Measurements from ENCODE around the gene TMEM150B. TPM values are rescaled to one million over a fixed set of nuclear protein-coding genes. Genes with fewer than 3 reads are reported as not detected.

Gene TMEM150B
- total RNA-seq, 1 donor: under 0.01 TPM

DNA sequence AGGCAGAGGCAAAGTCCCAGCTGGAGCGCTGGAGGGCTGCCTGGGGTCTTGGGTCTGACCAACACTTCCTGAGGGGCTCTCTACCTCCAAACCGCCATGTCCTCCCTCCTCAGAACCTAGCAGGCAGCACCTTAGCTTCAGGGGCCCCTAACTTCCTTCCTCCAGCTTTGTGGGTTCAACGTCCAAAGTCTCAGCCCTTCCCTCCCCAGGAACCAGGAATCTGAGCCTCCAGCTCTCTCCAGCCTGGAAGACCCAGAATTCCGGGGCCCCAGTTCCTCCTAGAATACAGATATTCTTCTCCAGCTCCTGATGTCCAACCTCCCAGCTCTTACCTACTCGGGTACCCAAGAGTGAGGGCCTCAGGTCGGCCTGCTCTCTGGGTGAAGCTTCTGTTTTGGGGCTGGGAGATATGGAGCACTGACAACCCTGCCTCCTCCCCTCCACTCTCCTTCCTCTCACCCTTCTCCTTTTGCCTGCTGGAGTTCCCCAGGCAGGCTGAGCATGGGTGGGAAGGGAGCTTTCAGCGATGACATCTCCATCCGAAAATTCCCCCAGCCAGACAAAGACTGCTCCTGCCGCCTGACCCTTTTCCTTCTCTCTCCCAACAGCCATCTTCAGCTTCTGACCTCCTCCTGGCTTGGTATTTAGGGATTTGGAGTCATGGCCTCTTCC lies 3.5 kb downstream of the TMEM150B start:
- H2AFZ ChIP-seq (ENCODE audit: low read length): no peak overlapping the region

DNA sequence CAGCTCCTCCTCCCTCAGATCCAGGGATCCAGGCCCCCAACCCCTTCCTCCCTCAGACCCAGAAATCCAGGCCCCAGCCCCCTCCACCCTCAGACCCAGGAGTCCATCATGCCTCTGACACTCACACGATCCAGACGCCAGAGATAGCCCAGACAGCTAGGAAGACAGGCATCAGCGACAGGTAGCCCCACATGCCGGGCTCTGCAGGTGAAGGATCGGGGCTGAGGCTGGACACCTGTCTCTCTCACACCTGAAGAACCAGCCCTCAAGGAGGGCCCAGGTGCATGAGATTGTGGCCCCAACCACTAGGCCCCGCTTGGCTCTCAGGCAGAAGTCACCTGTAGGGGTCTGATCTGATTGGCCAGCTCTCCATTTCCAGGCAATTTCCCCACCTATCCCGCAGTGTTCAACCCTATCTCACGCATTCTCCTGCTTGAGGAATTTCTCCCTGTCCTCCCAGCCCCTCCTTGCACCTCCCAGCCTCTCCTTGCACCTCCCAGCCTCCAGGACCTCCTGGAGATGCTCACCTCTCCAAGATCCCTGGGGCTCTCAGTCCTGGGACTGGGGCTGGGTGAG lies 4.2 kb downstream of the TMEM150B start:
- Histone ChIP-seq H3K79me2 (ENCODE audit: insufficient read depth, low read length) (no peaks in the 10 kb centered on the region), H2AFZ (ENCODE audit: low read length) (no peak overlapping the region), H3K27me3 (ENCODE audit: insufficient read depth, low read length) (no peaks in the 10 kb centered on the region), H3K4me1 (ENCODE audit: insufficient read depth, low read length) (no peaks in the 10 kb centered on the region), H3K36me3 (ENCODE audit: insufficient read depth, low read length) (no peaks in the 10 kb centered on the region), H3K4me3 (ENCODE audit: insufficient read depth, low read length) (no peak overlapping the region), H3K9me3 (ENCODE audit: low read depth, low read length) (no peaks in the 10 kb centered on the region), H3K27ac (ENCODE audit: low read depth, low read length) (no peak overlapping the region), H4K20me1 (ENCODE audit: insufficient read depth, low read length) (no peaks in the 10 kb centered on the region), H3K4me2 (ENCODE audit: insufficient read depth, low read length) (no peak overlapping the region)
- peak; percentile 68 for DNase-seq (ENCODE audit: insufficient read length, low spot score, missing footprints)
- TF ChIP-seq, protein P1, sequence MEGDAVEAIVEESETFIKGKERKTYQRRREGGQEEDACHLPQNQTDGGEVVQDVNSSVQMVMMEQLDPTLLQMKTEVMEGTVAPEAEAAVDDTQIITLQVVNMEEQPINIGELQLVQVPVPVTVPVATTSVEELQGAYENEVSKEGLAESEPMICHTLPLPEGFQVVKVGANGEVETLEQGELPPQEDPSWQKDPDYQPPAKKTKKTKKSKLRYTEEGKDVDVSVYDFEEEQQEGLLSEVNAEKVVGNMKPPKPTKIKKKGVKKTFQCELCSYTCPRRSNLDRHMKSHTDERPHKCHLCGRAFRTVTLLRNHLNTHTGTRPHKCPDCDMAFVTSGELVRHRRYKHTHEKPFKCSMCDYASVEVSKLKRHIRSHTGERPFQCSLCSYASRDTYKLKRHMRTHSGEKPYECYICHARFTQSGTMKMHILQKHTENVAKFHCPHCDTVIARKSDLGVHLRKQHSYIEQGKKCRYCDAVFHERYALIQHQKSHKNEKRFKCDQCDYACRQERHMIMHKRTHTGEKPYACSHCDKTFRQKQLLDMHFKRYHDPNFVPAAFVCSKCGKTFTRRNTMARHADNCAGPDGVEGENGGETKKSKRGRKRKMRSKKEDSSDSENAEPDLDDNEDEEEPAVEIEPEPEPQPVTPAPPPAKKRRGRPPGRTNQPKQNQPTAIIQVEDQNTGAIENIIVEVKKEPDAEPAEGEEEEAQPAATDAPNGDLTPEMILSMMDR (IDR thresholded peaks at IDR 0.05; ENCODE audit: extremely low read depth, low read depth, low read length): no peak

More for the DNA sequence above, 3.5 kb downstream of the TMEM150B start:
- H3K4me3 ChIP-seq (ENCODE audit: insufficient read depth, low read length): no peak overlapping the region
- no peaks in the 10 kb centered on the region for H3K9me3 ChIP-seq (ENCODE audit: low read depth, low read length)
- H3K27ac ChIP-seq (ENCODE audit: low read depth, low read length): no peak overlapping the region
- H3K36me3 ChIP-seq (ENCODE audit: insufficient read depth, low read length): no peaks in the 10 kb centered on the region
- no peaks in the 10 kb centered on the region for H3K79me2 ChIP-seq (ENCODE audit: insufficient read depth, low read length)
- H3K4me1 ChIP-seq (ENCODE audit: insufficient read depth, low read length): no peaks in the 10 kb centered on the region
- no peaks in the 10 kb centered on the region for H3K27me3 ChIP-seq (ENCODE audit: insufficient read depth, low read length)
- H3K4me2 ChIP-seq (ENCODE audit: insufficient read depth, low read length): no peak overlapping the region
- H4K20me1 ChIP-seq (ENCODE audit: insufficient read depth, low read length): no peaks in the 10 kb centered on the region
- TF ChIP-seq, protein P1 (IDR thresholded peaks at IDR 0.05; ENCODE audit: extremely low read depth, low read depth, low read length): no peak
- peak; percentile 17 for DNase-seq (ENCODE audit: insufficient read length, low spot score, missing footprints)

DNA sequence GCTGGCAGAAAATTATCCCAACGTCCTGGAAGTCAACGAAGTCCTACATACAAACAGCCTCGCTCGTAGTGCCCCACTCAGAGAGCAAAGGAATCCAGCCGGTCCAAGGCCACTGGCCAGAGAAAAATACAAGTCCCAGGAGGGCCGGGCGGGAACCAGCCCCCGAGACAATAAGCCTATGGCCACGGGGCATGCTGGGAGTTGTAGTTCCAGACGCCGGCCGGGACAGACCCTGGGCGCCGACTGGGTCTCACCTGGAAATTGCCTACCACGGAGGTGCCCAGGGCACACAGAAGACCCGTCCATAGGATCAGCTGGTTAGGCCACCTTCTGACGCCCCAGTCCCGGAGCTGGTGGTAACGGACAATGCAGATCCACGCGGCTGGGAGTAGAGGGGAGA lies 5.4 kb downstream of the TMEM150B start:
- no peaks in the 10 kb centered on the region for H4K20me1 ChIP-seq (ENCODE audit: insufficient read depth, low read length)
- H3K4me2 ChIP-seq (ENCODE audit: insufficient read depth, low read length): no peak overlapping the region
- H2AFZ ChIP-seq (ENCODE audit: low read length): peak overlapping the region; percentile 53
- no peaks in the 10 kb centered on the region for H3K4me1 ChIP-seq (ENCODE audit: insufficient read depth, low read length)
- H3K79me2 ChIP-seq (ENCODE audit: insufficient read depth, low read length): no peaks in the 10 kb centered on the region
- TF ChIP-seq, protein P1 (IDR thresholded peaks at IDR 0.05; ENCODE audit: extremely low read depth, low read depth, low read length): no peak
- DNase-seq (ENCODE audit: insufficient read length, low spot score, missing footprints): peak; percentile 95
- H3K9me3 ChIP-seq (ENCODE audit: low read depth, low read length): no peaks in the 10 kb centered on the region
- H3K27me3 ChIP-seq (ENCODE audit: insufficient read depth, low read length): no peaks in the 10 kb centered on the region
- H3K36me3 ChIP-seq (ENCODE audit: insufficient read depth, low read length): no peaks in the 10 kb centered on the region
- H3K4me3 ChIP-seq (ENCODE audit: insufficient read depth, low read length): no peak overlapping the region
- no peak overlapping the region for H3K27ac ChIP-seq (ENCODE audit: low read depth, low read length)

DNA sequence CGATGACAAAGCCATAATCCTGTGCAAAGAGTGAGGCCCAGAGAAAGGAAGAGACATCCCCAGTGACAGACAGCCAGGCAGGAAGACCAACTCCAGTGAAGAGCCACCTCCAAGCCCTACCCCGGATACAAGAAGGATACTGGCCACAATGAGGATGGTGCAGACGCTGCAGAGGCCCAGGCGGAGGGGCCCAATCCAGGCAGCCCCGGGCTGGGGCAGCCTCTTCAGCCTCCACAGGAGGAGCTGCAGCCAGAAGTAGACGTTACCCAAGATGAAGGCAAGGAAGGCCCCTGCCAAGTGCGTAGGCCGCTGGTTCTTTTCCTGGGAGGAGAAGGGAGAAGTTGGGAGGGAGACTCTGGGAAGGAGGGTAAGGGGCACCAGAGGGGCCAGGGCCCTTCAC lies 8.5 kb downstream of the TMEM150B start:
- Histone ChIP-seq H3K27me3 (ENCODE audit: insufficient read depth, low read length) (no peaks in the 10 kb centered on the region), H3K79me2 (ENCODE audit: insufficient read depth, low read length) (no peaks in the 10 kb centered on the region), H3K4me3 (ENCODE audit: insufficient read depth, low read length) (no peak overlapping the region), H3K36me3 (ENCODE audit: insufficient read depth, low read length) (no peaks in the 10 kb centered on the region), H3K27ac (ENCODE audit: low read depth, low read length) (no peak overlapping the region), H3K4me1 (ENCODE audit: insufficient read depth, low read length) (no peaks in the 10 kb centered on the region), H4K20me1 (ENCODE audit: insufficient read depth, low read length) (no peaks in the 10 kb centered on the region), H2AFZ (ENCODE audit: low read length) (no peak overlapping the region), H3K9me3 (ENCODE audit: low read depth, low read length) (no peaks in the 10 kb centered on the region), H3K4me2 (ENCODE audit: insufficient read depth, low read length) (no peak overlapping the region)
- no peak for DNase-seq (ENCODE audit: insufficient read length, low spot score, missing footprints)
- TF ChIP-seq, protein P1 (IDR thresholded peaks at IDR 0.05; ENCODE audit: extremely low read depth, low read depth, low read length): no peak

Data from osteoblast (primary cell).